NCI-H748 treated with DMSO at 0.1 percent for 48 hours (cell line): ENCODE results near the gene ACVR2A.

ENCODE experiments used
- DNase-seq: peaks from one replicate; lab custom pipeline; 2025; lab: John Stamatoyannopoulos, UW

The ACVR2A gene

DNA sequence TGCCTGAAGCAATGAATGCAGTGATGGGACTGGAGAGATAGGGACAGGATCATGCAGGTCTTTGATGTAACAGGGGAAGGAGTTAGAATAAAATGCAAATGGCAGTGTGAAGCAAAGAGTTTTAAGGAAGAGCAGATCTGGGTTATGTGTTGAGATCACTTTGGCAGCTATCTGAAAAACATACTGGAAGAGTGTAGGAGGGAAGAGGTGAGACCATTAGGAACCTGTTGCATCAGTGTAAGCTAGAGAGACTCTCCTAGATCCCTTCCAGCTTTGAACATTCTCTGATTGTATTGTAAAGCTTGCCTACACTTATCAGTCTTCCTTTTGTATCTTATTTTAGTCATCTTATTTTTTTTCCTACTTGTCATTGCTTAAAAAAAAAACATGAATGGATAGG lies 10.5 kb downstream of the ACVR2A start:
- no peak for DNase-seq

GRCh38 chr2:147855977-147856376 lies 11.1 kb downstream of the ACVR2A start:
- no peak for DNase-seq

DNA sequence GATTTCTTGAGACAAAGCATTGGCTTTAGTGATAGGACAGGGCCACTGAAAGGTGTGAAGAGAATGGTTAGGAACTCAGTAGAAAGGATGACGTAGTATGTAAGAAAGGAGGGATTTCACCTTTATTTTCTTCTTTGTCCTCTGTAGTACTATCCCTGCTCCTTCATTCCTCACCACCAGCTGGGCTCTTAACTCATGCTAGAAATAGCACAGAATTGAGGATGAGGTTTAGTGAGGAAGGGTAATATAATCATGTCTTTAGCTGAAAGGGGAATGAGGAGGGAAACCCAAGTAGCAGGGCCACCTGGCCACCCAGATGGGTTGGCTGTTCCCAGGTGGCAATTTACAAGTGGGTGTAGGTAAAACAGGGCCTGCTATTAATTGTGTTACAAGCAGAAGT lies 15.2 kb downstream of the ACVR2A start:
- no peak for DNase-seq

GRCh38 chr2:147862859-147863516 lies 18.2 kb downstream of the ACVR2A start:
- DNase-seq = no peak

DNA sequence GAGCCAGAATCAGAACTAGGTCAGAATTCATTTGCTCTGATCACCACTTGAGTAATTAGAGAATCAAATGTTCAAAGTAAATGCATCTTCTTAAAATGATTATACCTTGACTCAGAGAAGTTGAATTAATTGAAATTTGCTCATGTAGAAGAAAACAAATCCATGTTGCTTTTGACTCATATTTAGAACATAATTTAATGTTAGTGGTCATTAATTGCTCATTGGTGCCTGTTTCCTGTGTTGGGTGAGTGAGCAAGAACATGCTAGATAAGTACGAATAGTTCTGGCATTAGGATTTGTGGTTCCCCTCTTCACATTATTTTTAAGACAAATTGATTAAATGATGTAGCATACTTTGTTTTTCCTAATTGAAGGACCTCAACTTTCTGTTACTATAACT lies 19.0 kb downstream of the ACVR2A start:
- DNase-seq = no peak

DNA sequence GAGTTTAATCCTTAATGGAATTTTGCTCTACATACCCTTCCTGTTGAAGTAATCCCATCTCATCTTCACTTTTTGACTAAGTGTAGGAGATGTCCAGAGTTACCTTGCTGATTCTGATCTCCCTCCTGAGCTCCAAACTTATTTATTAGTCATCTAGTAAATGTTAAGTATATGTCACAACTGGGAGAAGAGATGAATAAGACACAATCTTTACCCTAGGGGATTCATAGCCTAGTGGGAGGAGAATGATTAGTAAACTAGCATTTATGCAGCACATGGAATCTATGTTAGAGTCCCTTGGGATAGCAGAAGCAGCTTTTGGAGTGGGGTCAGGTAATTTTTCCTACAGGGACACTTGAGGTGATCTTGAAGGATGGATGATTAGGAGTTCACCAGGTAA lies 20.7 kb downstream of the ACVR2A start:
- DNase-seq = no peak

- DNase-seq = no peak
Observed at GRCh38 chr2:147867050-147867449, 22.2 kb downstream of the ACVR2A start.

- no peak for DNase-seq
Observed at GRCh38 chr2:147869934-147870333, 25.1 kb downstream of the ACVR2A start.

DNA sequence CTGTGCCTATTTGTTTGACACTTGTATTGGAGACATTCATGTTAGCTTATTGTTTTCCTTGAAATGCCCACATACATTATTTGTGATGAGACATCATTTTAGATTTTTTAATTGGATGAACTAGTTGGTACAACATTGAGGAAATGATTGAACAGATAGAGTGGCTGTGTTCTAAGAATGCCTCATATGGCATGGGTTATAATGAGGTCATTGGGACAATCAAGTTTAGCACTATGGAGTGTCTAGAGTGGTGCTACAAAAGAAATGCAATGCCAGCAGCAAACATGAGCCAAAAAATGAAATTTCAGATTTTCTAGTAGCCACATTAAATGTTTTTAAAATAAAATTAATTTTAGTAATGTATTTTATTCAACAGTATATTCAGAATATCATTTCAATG lies 28.1 kb downstream of the ACVR2A start:
- DNase-seq = no peak

DNA sequence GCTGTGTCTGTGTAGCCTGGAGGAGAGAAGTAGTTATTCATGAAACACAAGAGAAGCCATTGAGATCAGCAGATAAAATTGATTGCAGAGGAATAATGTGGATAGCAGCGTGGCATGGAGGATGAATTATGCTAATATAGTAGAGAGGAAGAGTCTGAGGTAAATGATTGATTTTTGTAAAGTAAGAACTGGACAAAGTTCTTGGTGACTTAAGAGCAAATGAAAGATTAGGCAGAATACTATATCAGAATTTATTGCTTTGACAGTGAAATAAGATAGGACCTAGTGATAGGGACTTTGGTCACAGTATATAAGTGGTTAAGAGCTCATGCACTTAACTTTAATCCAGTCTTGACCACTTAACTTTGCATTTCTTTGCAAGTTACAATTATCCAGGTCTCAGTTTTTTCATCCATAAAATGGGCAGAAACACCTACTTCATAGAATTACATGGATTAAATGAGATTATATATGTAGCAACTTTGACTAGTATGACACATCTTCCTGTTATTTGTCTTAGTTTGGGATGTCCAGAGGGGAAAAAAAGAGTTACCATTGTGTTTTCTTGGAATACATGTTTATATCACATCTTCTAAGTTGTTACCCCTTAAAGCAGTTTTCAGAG lies 29.1 kb downstream of the ACVR2A start:
- DNase-seq = no peak

GRCh38 chr2:147879846-147880245 lies 35.0 kb downstream of the ACVR2A start:
- no peak for DNase-seq

DNA sequence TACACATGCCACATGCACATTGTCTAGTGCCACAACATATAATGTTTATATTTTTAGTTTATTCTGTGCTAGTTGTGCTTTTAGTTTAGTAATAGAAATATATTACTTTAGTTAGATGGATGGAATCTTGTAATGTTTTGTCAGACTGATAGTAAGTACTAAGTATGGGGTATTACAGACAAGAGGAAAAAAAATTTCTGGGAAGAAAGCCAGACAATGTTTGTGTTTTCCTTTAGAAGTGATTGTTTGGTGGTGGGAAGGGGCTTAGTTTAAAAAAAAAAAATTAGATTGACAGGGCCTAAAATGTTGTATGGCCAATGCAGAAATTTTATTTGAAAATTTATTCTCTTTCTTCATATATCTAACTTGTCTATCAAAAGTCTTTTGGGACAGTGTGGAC lies 37.8 kb downstream of the ACVR2A start:
- DNase-seq = no peak

DNA sequence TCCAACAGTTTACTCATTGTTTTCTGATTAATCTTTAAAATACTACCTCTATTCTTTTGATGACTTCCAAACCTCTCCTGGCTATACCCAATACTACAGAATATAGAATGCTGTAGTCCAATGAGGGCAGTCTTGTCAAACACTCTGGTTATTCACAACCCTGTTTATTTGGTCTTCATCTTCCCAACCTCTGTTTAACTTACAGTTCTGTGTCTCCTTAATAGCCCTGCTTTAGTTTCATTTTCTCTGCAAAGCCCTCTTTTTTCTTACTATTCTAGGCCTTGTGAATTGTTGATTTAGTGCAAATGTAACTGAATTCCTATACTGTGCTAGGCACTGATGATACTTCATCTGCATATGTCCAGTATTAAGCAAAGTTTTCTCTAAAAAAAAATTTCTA lies 40.0 kb downstream of the ACVR2A start:
- no peak for DNase-seq

DNA sequence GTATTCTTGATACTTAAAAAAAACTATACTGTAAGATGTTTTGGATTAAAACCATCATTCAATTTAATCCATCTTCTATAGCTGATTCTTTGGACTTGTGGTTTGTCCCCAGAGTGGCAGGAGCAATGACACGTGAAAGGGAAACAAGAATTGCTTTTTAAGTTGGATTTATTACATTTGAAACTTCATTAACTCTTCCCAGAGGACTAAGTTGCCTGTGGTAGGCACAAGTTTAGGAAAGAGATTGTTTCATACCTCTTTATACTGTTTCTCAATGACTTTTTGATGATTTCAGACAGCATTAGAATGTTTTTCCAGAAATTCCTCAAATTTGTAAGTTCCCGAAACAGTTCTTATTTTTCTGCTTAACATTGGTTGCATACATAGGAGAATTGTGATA lies 41.3 kb downstream of the ACVR2A start:
- DNase-seq = no peak

DNA sequence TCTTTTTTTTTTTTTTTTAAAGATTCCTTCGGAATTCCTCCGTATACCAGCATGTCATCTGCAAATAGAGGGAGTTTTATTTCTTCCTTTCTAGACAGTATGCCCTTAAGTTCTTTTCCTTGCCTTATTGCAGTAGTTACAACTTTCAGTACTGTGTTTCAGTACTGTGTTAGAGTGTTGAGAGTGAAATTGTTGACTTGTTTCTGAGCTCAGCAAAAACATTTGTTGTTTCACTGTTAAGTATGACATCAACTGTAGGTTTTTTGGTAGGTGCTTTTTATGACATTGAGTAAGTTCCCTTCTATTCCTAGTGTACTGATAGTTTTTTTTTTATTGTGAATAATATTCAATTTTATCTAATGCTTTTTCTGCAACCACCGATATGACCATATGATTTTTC lies 43.9 kb downstream of the ACVR2A start:
- no peak for DNase-seq

- DNase-seq = no peak
Observed at GRCh38 chr2:147904051-147904450, 59.2 kb downstream of the ACVR2A start.

DNA sequence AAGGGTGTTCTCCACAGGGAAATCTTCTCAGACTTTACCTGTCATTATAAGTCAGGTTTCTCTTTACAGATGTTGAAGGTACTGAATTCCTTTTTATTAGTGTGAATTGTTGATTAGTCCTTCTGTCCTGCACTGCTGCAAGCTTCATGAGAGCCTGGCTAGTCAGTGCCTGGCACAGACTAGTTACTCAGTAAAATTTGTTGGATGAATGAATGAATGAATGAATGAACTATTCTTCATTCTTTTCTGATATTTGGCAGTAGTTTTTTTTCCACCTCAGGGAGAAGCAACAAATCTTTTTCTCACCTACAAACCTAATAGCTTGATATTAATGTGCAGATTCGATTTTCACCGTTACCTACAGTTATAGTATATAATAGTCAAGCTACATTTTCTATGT lies 64.3 kb downstream of the ACVR2A start:
- DNase-seq = no peak

DNA sequence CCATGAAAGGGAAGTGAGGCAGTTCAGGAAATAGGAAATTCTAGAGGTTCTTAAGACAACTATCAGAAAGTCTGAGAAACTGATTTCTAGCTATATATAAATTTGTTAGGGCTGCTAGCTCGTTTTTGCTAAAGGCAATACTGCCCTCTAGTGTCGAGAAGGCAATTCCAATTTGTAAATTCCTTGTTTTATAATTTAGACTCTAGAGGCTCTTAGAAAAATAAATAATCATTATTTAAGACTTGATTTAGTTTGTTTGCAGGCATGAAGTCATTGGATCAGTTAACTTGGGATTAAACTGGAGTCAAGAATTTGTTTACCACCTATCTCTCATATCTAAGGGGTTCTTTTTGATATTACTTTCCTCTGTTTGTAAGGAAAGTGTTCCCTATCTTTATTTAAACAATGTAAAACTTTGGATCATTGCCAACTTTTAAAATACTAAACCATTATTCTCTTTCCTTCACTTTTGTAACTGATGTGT lies 66.2 kb downstream of the ACVR2A start:
- peak; percentile 55 for DNase-seq

DNA sequence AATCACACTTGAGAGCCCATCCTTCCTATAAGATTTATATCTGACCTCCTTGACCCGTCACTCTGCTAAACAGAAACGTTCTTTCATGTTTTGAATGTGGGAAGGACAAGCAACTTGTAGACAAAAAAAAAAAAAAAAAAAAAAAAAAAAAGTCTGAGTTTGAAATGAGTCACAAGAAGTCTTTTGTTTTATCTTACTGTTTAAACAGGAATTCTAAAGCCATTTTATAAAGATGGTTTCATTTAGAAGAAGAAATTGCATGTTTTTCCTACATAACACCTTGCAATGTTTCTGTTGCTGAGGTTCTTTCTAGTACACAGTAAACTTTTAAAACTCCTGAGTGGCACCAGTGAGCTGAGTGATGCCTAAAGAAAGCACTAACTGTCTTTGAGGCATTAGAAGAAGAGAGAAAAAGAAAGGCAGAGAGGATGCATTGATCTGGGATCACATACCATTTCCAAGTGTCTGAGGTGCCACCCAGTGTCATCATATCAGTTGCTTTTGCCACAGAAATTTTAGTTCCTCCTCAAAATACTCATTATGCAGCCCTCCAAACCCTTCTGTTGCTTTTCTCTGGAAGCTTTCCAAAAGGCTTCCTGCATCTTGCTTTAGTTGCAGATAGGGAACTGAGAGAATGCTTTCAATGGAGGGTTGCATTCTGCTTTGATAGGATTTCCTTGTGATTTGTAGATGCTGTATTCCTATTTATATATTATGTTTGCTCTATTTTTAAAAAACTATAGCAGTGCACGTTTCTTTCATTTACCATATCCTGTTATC lies 69.1 kb downstream of the ACVR2A start:
- no peak for DNase-seq

DNA sequence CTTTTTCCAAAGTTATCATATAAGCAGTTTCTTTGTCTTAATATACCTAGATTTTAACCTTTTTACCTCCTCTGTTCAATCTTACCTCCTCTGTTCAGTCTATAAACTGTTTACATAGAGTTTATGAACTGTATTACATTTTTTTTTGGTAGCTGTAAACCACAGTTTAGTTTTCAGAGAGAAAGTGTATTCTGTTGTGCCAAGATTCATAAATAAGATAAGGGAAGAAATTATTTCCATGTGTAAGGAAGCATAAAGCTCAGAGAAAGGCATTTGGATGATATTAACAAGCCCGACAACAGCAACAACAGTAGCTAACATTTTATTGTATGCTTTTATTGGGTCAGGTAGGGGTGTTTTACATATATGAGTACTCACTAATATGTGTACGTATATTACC lies 71.2 kb downstream of the ACVR2A start:
- no peak for DNase-seq

- DNase-seq = no peak
Observed at GRCh38 chr2:147916723-147917122, 71.9 kb downstream of the ACVR2A start.

DNA sequence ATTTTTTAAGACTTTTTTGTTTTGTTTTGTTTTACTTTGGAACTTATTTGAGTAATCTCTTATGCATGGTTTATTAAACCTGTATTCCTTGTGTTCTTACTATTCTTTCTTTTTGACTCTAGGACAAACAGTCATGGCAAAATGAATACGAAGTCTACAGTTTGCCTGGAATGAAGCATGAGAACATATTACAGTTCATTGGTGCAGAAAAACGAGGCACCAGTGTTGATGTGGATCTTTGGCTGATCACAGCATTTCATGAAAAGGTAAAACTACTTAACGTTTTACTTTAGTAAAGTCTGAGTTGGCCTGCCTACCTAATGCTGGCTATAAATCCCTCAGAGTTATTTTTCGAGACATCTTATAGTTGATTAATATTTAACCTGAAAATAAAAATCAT lies 72.3 kb downstream of the ACVR2A start:
- DNase-seq = no peak

DNA sequence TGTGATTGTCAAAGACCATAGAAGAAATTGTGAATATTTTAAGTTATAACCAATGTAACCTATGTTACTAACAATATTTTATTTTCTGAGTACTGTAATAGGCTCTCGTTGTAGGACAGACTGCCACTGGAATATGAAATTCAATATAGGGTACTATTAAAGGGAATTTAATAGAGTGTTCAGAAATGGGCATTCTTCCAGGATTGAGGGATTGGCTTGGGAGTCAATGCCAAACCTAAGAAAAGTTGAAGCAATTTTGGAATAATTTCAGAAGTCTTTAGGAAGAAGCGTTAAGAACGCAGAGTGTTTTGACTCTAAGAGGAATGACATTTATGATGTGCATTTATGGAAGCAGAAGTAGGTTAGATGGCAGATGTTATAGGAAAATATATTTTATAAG lies 79.0 kb downstream of the ACVR2A start:
- DNase-seq = no peak
